Prostate gland (tissue), 2 donors: ENCODE results near the gene MARCHF3.

Experiments used
- CTCF ChIP-seq, 4 experiments: fragments of 200-600 bp in 2 of 4; fragments of 450-650 bp in 2 of 4; sonication (generic) in 2 of 4; IDR thresholded peaks; 1 replicate in 3 of 4; 2 replicates in 1 of 4; pipeline ENCODE4 v1.5.1; 2016 to 2019; ENCODE audit warnings: antibody characterized with exemption in 4 of 4, mild to moderate bottlenecking in 2 of 4, moderate library complexity in 2 of 4
- POLR2A ChIP-seq: fragments of 450-650 bp; IDR thresholded peaks from one replicate; pipeline ENCODE4 v1.6.1; 2016; ENCODE audit warnings: antibody characterized with exemption, mild to moderate bottlenecking
- POLR2AphosphoS5 ChIP-seq: sonication (generic); formaldehyde crosslinking; IDR thresholded peaks from one replicate; pipeline ENCODE4 v1.6.1; 2017; ENCODE audit warnings: antibody characterized with exemption

- TF ChIP-seq CTCF (IDR thresholded peaks at IDR 0.05) (no peak), POLR2A (no peak), POLR2AphosphoS5 (no peak)
Observed at GRCh38 chr5:126917918-126918614, 112.3 kb downstream of the MARCHF3 start.
